ENCODE measurements around the gene SH2B3.
"Not testable (repeated sequence)": the region's sequence is repeated elsewhere in the genome, so short reads cannot be mapped to it uniquely, and the experiment has no call there.

The SH2B3 gene

DNA sequence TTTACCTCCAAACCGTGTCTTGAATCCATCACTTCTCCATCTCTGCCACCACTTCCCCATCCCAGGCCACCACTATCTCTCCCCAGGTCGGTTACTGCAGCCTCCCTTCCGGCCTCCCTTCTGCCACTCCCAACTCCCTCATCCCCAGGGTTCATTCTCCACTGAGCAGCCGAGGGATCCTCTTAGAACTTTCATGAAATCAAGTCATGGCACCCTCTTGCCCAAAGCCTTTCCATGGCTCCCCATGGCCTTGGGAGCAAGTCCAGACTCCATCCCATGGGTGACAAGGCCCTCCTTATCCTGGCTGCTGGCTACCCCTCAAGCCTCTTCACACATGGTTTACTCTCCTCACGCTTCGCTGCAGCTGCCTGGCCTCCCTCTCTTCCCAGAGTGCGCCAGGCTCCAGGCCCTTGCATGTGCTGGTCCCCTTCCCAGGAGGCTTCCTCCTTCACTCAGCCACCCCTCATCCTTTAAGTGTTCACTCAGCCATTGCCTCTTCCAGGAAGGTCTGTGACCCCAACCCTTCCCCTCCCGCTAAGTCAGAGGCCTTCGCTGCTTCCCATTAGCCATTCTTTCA is 17.9 kb upstream of the SH2B3 start:
- no peak for DNase-seq

GRCh38 chr12:111389635-111390034 is 16.1 kb upstream of the SH2B3 start:
- DNase-seq = no peak

DNA sequence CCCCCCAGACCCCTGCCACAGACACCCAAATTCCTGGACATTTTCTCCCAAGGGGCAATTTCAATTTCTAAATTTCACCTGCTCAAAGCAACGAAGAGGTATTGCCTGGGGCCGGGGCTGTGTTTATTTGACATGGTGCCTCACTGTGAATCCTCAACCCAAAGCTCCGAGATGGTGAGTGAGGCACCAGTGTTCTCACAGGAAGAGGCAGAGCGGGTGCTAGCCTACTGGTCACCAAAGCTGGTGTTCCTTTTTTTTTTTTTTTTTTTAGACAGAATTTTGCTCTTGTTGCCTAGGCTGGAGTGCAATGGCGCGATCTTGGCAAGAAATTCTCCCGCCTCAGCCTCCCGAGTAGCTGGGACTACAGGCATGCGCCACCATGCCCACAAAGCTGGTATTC is 14.8 kb upstream of the SH2B3 start:
- no peak for DNase-seq

- no peak for DNase-seq
These were observed 11.9 kb upstream of the SH2B3 start for GRCh38 chr12:111393700-111394300.

DNA sequence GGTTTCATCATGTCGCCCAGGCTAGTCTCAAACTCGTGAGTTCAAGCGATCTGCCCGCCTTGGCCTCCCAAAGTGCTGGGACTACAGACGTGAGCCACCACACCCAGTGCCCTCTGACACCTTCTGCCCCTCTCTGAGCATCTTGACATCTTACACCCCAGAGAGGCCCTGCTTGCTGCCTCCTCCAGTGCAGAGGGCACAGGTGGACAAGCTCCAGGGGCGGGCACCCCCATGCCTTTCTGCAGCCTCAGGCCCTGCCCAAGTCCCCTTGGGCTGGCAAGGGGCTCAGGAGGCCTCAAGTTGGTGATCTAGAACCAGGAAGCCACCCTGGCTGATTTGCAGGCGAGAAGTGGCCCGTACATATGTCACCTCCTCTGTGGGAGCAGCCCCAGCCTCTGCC is 11.2 kb upstream of the SH2B3 start:
- no peak for DNase-seq

DNA sequence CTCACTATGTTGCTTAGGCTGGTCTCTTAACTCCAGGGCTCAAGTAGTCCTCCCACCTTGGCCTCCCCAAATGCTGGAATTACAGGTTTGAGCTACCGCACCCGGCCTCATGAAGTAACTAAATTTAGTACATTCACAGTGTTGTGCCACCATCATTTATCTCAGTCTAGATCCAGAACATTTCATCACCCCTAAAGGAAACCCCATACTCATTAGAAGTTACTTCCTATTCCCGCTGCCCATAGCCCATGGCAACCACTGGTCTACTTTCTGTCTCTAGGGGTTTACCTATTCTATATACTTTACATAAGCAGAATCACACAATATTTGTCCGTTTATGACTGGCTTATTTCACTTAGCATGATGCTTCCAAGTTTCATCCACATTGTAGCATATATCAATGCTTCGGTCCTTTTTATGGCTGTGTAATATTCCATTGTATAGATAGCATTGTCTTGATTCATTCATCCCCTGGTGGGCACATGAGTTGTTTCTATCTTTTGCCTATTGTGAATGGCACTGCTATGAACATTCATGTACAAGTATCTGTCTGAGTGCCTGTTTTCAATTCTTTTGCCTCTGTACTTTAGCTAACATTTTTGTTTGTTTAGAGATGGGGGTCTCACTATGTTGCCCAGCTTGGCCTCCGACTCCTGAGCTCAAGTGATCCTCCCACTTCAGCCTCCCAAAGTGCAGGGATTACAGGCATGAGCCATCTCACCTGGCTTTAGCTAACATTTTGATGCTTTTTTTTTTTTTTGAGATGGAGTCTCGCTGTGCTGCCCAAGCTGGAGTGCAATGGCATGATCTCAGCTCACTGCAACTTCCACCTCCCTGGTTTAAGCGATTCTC is 10.2 kb upstream of the SH2B3 start:
- DNase-seq = no peak

GRCh38 chr12:111396271-111396670 is 9.5 kb upstream of the SH2B3 start:
- DNase-seq = not testable (repeated sequence)

GRCh38 chr12:111396726-111397445 is 8.8 kb upstream of the SH2B3 start:
- peak; percentile 74 for DNase-seq

GRCh38 chr12:111398530-111398929 is 7.2 kb upstream of the SH2B3 start:
- no peak for DNase-seq

DNA sequence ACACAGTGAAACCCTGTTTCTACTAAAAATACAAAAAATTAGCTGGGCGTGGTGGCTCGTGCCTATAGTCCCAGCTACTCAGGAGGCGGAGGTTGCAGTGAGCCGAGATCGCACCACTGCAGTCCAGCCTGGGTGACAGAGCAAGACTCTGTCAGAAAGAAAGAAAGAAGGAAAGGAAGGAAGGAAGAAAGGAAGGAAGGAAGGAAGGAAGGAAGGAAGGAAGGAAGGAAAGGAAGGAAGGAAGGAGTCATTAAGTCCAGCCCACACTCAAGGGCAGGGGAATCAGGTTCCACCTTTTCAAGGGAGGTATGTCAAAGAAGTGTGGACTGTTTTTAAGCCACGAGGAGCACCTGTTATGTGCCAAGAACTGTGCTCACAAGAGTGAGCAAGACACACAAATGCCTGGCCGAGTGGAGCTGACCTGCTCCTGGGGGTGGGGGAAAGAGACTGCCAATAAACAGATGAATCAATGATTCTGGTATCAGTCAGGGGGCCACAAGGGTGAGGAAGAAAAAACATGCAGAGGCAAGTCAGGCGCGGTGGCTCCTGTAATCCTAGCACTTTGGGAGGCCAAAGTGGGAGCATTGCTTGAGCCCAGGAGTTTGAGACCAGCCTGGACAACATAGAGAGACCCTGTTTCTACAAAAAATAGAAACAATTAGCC is 5.8 kb upstream of the SH2B3 start:
- not testable (repeated sequence) for DNase-seq

DNA sequence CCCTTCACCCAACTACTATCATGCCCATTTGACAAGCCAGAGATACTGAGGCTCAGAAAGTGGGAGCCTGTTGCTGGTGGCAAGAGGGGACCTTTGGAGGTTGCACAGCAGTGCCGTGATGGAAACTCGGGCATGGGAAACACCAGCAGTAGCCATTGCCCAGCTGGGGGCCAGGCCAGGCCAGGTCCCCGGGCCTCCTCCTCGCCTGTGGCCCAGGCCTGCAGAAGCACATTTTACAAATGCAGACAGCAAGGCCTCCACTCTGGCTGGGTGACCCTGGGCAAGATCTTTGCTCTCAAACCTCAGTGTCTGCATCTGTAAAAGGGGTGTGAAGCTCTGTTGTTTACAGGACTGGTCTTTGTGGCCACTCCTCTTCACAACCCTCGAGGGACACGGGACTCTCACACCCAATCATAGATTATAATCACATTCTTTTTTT is 4.5 kb upstream of the SH2B3 start:
- DNase-seq = no peak

- DNase-seq = not testable (repeated sequence)
These were observed 3.3 kb upstream of the SH2B3 start for GRCh38 chr12:111402490-111402824.

- peak; percentile 50 for DNase-seq
These were observed 1.2 kb upstream of the SH2B3 start for GRCh38 chr12:111404362-111405148.

- peak; percentile 98 for DNase-seq
These were observed 419 bp upstream of the SH2B3 start for GRCh38 chr12:111405149-111405858.

DNA sequence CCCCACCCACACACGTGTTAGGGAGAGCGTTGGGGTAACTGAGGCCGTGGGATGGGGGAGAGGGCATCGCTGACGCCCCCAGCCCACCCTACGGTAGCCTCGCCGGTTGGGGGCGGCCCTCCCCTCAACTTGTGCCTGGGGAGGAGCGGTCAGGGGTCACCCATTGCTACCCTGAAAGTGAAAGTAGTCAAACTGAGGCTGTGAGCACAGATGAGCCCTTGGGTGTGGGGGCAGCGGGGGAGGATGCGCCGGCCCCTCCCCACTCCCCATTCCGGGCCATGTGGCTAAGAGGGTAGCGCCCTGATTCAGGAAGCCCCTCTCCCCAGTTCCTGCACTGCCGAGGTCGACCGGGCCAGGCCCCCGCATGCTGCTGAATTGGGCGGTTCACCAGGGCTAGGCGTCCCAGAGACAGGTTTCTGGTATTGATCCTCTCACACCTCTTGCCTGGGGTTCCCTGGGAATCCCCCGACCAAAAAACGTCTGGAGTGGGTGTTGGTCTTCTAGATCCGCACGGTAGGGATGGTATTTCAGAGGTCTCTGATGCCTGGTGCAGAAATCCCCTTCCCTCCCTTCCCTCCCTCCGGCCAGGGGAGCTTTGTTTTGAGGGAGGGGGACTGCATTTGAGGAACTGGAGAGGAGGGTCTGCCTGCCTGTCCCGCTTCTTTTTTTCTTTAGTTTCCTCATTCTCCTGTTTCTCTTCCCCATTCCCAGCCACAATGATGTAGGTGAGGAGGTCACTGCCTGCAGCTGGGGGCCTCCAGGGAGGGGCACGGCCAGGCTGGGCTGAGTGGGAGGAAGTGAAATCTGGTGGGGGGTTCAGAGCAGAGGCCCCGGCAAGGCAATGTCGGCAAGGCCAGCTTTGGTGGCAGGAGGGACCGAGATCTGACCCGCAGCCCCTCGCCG is 1.0 kb downstream of the SH2B3 start:
- no peak for DNase-seq

DNA sequence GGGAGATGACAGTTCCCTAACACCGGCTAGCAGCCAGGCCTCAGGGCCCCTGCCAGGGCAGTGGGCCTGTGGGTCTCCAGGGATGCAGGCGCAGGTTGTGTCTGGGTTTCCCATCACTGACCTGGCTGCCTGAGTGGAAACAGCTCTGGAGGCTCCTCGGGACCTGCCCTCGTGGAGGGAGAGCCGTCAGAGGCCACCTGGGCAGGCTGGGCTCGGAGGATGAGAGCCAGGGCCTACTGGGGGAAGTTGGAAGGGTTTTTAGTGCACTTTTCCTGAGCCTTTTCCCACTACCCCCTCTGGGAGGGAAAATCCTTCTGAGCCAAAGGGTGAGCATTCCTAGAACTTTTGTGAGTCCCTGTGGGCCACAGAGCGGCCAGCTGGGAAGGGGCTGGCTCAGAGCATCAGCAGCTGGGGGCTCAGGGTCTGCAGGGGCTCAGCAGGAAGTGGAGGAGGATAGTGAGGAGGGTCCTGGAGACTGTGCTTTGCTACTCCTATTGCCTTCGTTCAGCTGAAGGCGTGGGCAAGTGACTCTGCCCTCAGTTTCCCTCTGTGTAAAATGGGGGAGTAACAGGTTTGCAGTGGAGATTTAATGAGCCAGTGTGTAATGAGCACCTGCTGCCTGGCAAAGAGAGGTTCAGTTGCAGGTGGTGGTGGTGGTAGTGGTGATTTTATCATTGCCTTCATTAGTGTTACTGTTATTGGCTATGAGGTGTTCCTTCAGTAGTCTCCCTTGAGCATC is 1.8 kb downstream of the SH2B3 start:
- no peak for DNase-seq

- DNase-seq = no peak
These were observed 2.4 kb downstream of the SH2B3 start for GRCh38 chr12:111408116-111408440.

GRCh38 chr12:111408686-111409402 is 3.1 kb downstream of the SH2B3 start:
- no peak for DNase-seq

GRCh38 chr12:111409403-111409779 is 3.7 kb downstream of the SH2B3 start:
- DNase-seq = no peak

All from NCI-H146 (cell line).